Measurements from ENCODE around the gene RNF151. TPM values are rescaled to one million over a fixed set of nuclear protein-coding genes. Genes with fewer than 3 reads are reported as not detected.

The RNF151 gene
- total RNA-seq, 1 experiment from 2014 or later: not detected

DNA sequence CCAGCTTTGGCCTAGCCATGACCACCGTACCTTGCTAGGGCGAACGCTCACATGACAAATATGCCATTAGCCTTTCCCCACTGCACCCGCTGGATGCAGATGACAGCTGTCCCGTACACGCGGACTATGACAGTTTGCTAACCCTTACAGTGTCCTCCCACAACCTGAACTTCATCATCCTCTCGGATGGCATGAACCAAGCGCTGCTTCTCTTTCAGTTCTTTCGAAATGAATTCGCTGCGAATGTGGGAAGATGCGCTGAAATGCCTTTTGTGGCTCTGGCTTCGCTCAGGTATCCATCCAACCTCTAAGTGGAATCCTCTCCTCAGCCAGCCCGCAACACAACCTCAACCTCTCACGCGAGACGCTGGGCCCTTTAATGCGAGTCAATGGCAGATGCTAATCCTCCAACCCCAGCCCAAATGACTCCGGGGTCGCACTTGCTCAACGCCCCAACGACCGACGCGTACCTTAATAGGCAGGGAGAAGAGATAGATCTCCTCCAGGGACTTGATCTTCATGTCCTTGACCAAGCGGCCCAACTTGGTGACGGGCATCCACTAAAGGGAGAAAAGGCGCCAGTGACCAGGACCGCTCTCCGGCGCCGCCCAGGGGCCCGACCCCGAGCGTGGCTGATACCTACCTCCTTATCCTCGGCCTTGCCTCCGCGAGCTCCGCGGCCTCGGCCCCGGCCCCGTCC, 2.7 kb upstream of the RNF151 start:
- CTCF ChIA-PET: interaction anchor here (0.5 to 0.7 kb wide), 2 partner anchors 21 to 62 kb away, joined by 4 to 6 read pairs; partner anchors contain the start of gene MSRB1
- TF ChIP-seq TCF7L2 (IDR thresholded peaks at IDR 0.05; ENCODE audit: low read depth, low read length): no peak
- TF ChIP-seq POLR2AphosphoS5 (IDR thresholded peaks at IDR 0.05; ENCODE audit: low read depth, low read length): no peak
- no peak for TF ChIP-seq SIN3A (IDR thresholded peaks at IDR 0.05; ENCODE audit: borderline replicate concordance, insufficient read depth, low read depth, low read length)
- TF ChIP-seq, protein P1, sequence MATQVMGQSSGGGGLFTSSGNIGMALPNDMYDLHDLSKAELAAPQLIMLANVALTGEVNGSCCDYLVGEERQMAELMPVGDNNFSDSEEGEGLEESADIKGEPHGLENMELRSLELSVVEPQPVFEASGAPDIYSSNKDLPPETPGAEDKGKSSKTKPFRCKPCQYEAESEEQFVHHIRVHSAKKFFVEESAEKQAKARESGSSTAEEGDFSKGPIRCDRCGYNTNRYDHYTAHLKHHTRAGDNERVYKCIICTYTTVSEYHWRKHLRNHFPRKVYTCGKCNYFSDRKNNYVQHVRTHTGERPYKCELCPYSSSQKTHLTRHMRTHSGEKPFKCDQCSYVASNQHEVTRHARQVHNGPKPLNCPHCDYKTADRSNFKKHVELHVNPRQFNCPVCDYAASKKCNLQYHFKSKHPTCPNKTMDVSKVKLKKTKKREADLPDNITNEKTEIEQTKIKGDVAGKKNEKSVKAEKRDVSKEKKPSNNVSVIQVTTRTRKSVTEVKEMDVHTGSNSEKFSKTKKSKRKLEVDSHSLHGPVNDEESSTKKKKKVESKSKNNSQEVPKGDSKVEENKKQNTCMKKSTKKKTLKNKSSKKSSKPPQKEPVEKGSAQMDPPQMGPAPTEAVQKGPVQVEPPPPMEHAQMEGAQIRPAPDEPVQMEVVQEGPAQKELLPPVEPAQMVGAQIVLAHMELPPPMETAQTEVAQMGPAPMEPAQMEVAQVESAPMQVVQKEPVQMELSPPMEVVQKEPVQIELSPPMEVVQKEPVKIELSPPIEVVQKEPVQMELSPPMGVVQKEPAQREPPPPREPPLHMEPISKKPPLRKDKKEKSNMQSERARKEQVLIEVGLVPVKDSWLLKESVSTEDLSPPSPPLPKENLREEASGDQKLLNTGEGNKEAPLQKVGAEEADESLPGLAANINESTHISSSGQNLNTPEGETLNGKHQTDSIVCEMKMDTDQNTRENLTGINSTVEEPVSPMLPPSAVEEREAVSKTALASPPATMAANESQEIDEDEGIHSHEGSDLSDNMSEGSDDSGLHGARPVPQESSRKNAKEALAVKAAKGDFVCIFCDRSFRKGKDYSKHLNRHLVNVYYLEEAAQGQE (IDR thresholded peaks at IDR 0.05; ENCODE audit: insufficient read depth in 1 of 2, low read depth in 2 of 2, low read length in 1 of 2): no peak
- TF ChIP-seq, protein P2, sequence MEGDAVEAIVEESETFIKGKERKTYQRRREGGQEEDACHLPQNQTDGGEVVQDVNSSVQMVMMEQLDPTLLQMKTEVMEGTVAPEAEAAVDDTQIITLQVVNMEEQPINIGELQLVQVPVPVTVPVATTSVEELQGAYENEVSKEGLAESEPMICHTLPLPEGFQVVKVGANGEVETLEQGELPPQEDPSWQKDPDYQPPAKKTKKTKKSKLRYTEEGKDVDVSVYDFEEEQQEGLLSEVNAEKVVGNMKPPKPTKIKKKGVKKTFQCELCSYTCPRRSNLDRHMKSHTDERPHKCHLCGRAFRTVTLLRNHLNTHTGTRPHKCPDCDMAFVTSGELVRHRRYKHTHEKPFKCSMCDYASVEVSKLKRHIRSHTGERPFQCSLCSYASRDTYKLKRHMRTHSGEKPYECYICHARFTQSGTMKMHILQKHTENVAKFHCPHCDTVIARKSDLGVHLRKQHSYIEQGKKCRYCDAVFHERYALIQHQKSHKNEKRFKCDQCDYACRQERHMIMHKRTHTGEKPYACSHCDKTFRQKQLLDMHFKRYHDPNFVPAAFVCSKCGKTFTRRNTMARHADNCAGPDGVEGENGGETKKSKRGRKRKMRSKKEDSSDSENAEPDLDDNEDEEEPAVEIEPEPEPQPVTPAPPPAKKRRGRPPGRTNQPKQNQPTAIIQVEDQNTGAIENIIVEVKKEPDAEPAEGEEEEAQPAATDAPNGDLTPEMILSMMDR (IDR thresholded peaks at IDR 0.05): no peak; the same call in 1 of the 2 replicates
- intact Hi-C loops (cut with micrococcal nuclease; ENCODE audit: unreplicated experiment): no loop called here
- no peaks in the 10 kb centered on the region for H3K9me3 ChIP-seq (ENCODE audit: control insufficient read depth, insufficient read depth, low read depth, low read length)
- H3K4me1 ChIP-seq (ENCODE audit: control insufficient read depth, insufficient read depth, low read length): peaks cover 12% of the 10 kb centered on the region
- ATAC-seq: peak; percentile 2
- no peaks in the 10 kb centered on the region for H3K27me3 ChIP-seq (ENCODE audit: control insufficient read depth, insufficient read depth, low read length)
- BruUV-seq (replicated peaks): no TSS peak
- POLR2A ChIA-PET: interaction anchor here (0.6 to 1.1 kb wide), 8 partner anchors 20 to 915 kb away, joined by 3 to 13 read pairs (median 10); partner anchors contain the start of genes GFER, NTHL1 and TSC2
- DNase-seq (ENCODE audit: low read depth, low spot score): no peak
- peak overlapping the region; percentile 96 for H3K27ac ChIP-seq (ENCODE audit: low read length)
- H3K4me3 ChIP-seq (ENCODE audit: low read depth in 2 of 2, low read length in 2 of 2): peak overlapping the region; percentile 99
- in situ Hi-C loops (cut with HindIII; ENCODE audit: low pct_unique_long_range_greater_than_20kb, low sequenced_read_pairs): no loop called here
- peaks cover 11% of the 10 kb centered on the region for H3K36me3 ChIP-seq (ENCODE audit: control insufficient read depth, insufficient read depth, low read length)

DNA sequence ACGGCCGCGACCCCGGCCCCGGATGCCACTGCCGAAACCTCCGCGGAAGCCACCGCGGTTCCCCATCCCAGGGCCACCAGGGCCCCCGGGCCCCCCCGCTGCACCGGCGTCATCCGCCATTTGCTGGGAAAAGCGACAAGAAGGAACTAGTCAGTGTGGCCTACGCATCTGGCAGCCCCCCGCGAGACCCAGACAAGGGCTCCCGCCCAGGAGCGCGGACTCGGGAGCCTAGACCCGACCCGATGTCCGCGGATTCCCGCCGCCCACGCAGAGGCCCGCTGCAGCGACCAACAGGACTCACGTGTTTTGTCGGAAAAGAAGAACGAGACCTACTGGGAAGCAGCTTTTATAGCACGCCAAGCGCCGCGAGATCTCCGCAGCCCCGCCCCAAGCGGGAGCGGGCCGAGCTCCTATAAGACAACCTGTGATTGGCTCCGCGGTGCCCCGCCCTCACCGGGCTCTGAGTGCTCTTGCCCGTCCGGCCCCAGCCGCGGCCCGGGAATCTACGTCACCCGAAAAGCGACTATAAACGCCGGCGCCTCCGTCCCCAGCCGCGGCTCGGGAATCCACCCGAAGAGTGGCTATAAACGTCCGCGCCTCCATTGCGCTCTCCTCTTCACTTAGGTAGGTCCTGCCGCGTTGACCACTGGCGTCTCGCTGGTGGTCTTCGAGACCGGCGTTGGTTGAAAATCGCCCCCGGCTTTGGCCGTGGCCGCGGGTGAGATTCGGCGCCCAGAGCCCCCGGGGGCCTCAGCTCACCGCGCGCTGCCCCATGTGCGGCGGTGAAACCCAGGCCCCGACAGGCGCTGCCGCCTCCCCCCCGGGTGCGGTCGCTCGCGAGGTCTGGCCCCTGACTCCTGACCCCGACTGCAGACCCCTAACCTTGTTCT, 1.9 kb upstream of the RNF151 start, which contains the start of gene RPS2:
Gene RPS2 (minus strand): TSS at position 321 of the 890 bp plus-strand sequence. CDS start 201 bp downstream, at position 120.
- Histone ChIP-seq H3K27me3 (ENCODE audit: control insufficient read depth, insufficient read depth, low read length) (no peaks in the 10 kb centered on the region), H3K36me3 (ENCODE audit: control insufficient read depth, insufficient read depth, low read length) (peaks cover 11% of the 10 kb centered on the region), H3K4me3 (ENCODE audit: low read depth in 2 of 2, low read length in 2 of 2) (peak within 1 kb of the TSS; percentile 99), H3K27ac (ENCODE audit: low read length) (peak within 1 kb of the TSS; percentile 96), H3K9me3 (ENCODE audit: control insufficient read depth, insufficient read depth, low read depth, low read length) (no peaks in the 10 kb centered on the region), H3K4me1 (ENCODE audit: control insufficient read depth, insufficient read depth, low read length) (peaks cover 12% of the 10 kb centered on the region)
- no TSS peak for BruUV-seq (replicated peaks)
- intact Hi-C loops (cut with micrococcal nuclease; ENCODE audit: unreplicated experiment) (no loop called here), in situ Hi-C loops (cut with HindIII; ENCODE audit: low pct_unique_long_range_greater_than_20kb, low sequenced_read_pairs) (no loop called here)
- ATAC-seq (peak; percentile 83), DNase-seq (ENCODE audit: low read depth, low spot score) (peak; percentile 89)
- ChIA-PET POLR2A (interaction anchor here (0.6 to 1.1 kb wide), 11 partner anchors 17 to 916 kb away, joined by 3 to 13 read pairs (median 9); partner anchors contain the start of genes GFER, NTHL1 and TSC2), CTCF (interaction anchor here (0.5 to 0.7 kb wide), 2 partner anchors 22 to 63 kb away, joined by 4 to 6 read pairs; partner anchors contain the start of gene MSRB1)
- TF ChIP-seq POLR2AphosphoS5 (IDR thresholded peaks at IDR 0.05; ENCODE audit: low read depth, low read length): peak; percentile 100
- TF ChIP-seq, protein P2 (IDR thresholded peaks at IDR 0.05): no peak
- peak; percentile 95; the same call in 1 of the 2 replicates for TF ChIP-seq SIN3A (IDR thresholded peaks at IDR 0.05; ENCODE audit: borderline replicate concordance, insufficient read depth, low read depth, low read length)
- TF ChIP-seq, protein P1 (IDR thresholded peaks at IDR 0.05; ENCODE audit: insufficient read depth in 1 of 2, low read depth in 2 of 2, low read length in 1 of 2): 0 out of 4 replicates have a peak, but pooled peaks of 1 of the 2 experiments have one; percentile 36
- TF ChIP-seq TCF7L2 (IDR thresholded peaks at IDR 0.05; ENCODE audit: low read depth, low read length): no peak

Data from Panc1 (cell line).